Activated naive CD8-positive, alpha-beta T cell treated with anti-CD3 and anti-CD28 coated beads, Interleukin-2, amount 50 U/mL, for 16 hours (primary cell): ENCODE data around the gene RPH3AL.
"Not testable (repeated sequence)": the region's sequence is repeated elsewhere in the genome, so short reads cannot be mapped to it uniquely, and the experiment has no call there.

Source experiments
- DNase-seq: peaks from one replicate; pipeline ENCODE4 v3.0.0-alpha.2; 2020; ENCODE audit warnings: low read depth, low spot score

Gene RPH3AL

GRCh38 chr17:320139-320538 lies 32.5 kb downstream of the RPH3AL start:
- no peak for DNase-seq

DNA sequence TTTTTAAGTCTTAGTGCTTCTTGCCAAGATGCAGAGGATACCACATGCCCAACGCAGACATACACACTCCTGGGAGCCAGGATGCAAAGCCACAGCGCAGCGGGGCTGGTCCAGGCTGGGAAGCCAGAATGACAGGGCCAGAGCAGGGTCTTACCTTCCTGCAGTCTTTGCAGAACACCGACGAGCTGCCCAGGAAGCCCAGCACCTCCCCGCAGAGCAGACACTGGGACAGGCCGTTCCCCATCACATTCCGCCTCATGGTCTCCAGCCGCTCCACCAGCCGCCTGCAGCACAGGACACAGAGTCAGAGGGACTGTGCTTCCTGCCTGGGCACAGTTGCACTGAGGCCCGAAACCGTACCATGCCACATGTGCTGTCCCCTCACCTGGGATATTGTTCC lies 33.3 kb downstream of the RPH3AL start:
- no peak for DNase-seq

DNA sequence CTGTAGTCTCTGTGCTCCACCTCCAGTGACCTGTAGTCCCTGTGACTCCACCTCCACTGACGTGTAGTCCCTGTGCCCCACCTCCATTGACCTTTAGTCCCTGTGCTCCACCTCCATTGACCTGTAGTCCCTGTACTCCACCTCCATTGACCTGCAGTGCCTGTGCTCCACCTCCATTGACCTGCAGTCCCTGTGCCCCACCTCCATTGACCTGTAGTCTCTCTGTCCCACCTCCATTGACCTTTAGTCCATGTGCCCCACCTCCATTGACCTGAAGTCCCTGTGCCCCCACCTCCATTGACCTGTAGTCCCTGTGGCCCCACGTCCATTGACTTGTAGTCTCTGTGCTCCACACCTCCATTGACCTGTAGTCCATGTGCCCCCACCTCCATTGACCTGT lies 35.5 kb downstream of the RPH3AL start:
- not testable (repeated sequence) for DNase-seq

DNA sequence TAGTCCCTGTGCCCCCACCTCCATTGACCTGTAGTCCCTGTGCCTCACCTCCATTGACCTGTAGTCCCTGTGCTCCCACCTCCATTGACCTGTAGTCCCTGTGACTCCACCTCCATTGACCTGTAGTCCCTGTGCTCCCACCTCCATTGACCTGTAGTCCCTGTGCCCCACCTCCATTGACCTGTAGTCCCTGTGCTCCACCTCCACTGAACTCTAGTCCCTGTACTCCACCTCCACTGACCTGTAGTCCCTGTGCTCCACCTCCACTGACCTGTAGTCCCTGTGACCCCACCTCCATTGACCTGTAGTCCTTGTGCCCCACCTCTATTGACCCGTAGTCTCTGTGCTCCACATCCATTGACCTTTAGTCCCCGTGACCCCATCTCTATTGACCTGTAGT lies 37.2 kb downstream of the RPH3AL start:
- not testable (repeated sequence) for DNase-seq

- not testable (repeated sequence) for DNase-seq
Measured at GRCh38 chr17:314614-314944, 38.0 kb downstream of the RPH3AL start.

GRCh38 chr17:313911-314613 lies 38.5 kb downstream of the RPH3AL start:
- no peak for DNase-seq

DNA sequence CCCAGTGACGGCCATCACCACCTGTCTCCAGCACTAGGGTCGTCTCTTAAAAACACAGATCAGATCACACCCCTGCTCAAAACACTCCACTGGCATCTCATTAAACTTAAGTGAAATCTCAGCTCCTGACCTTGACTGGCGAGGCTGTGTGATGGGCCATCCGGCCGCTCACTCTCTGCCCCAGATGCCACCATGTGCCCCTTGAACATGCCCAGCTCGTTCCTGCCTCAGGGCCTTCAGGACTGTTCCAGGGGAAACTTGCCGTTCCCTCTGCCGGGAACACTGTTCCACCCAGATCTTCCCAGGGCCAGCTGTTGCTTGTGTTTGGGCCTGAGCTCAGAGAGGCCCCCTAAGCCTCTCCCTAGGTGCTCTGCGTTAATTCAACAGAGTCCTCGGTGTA lies 39.4 kb downstream of the RPH3AL start:
- DNase-seq = no peak

GRCh38 chr17:312476-313148 lies 40.0 kb downstream of the RPH3AL start:
- no peak for DNase-seq

DNA sequence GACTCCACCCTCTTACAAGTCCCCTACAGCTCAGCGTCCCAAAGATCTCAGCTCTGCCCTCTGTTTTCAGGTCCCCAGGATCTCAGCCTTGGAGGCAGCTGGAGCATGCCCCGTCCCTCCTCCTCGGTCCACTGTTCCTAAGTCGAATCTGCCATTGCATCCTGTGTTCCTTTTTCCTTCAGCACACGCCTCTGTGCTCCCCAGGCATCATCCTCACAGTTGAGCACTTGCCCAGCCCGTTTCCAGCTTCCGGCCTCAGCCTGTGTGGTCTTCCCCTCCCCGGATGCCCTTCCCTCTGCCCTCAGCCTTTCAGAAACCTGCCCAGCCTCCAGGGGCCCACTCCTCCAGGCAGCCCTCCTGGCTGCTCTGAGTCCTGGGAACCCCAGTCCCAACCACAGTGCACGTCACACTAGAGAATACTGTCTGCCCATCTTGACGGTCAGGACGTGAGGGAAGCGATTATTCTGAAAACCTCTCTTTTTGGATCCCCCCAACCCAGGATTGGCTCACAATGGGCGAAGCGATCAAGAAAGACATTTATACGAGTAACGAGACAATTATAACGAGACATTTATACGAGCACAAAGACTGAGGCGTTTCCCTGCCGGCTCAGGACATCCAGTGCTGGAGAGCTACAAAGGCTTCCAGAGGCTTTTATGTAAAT lies 41.4 kb downstream of the RPH3AL start:
- no peak for DNase-seq

- no peak for DNase-seq
Measured at GRCh38 chr17:310111-311010, 42.2 kb downstream of the RPH3AL start.

DNA sequence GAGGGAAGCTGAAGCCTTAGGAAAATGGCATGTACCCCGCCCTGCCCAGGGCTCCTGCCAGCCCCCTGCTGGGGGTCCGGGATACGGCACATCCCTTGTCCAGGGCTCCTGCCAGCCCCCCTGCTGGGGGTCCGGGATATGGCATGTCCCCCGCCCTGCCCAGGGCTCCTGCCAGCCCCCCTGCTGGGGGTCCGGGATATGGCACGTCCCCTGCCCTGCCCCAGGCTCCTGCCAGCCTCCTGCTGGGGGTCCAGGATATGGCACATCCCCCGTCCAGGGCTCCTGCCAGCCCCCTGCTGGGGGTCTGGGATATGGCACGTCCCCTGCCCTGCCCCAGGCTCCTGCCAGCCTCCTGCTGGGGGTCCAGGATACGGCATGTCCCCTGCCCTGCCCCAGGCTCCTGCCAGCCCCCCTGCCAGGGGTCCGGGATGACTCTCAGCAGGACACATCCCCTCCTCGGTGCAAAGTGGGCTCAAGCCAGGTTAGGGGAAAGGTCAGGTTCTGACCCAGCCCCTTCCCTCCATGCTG lies 43.2 kb downstream of the RPH3AL start:
- DNase-seq = no peak

- no peak for DNase-seq
Measured at GRCh38 chr17:307741-308507, 44.7 kb downstream of the RPH3AL start.

DNA sequence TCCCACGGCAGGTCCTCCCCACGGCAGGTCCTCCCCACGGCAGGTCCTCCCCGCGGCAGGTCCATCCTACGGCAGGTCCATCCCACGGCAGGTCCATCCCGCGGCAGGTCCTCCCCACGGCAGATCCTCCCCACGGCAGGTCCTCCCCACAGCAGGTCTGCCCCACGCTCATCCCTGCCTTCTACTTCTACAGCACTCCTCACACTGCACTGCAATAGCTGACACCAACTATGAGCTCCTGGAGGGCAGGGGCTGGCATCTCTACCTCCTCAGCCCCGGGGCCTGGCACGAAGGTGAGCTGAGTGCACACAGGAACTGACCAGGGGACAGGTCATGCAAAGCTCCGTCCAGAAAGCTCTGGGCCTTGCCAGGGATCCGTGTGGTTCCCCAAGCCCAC lies 45.3 kb downstream of the RPH3AL start:
- no peak for DNase-seq

DNA sequence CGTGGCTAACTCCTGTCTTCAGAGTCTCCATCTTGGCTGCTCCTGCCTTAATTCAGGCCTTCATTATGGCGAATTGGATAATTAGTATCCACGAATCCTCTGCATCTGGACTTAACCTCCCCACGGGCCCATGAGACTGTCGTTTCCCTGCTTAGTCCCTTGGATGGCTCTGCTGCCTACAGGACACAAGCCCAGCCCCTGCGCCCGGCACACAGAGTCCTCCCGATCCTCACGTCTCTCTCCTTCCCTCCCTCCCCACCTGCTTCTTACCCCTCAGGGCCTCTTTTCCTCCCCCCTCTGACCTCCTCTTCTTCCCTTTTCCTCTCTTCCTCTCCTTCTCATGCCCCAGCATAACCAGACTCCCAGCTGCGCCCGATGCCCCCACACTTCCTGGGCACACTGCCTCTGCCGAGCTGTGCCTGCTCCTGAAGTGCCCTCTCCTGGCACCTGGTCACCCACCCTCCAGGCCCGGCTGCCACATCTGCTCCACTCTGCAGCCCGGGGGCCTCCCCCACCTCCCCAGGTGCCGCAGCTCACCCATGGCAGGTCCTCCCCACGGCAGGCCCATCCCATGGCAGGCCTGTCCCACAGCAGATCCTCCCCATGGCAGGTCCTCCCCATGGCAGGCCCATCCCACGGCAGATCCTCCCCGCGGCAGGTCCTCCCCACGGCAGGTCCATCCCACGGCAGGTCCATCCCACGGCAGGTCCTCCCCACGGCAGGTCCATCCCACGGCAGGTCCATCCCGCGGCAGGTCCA lies 45.9 kb downstream of the RPH3AL start:
- DNase-seq = no peak

- DNase-seq = no peak
Measured at GRCh38 chr17:306116-306515, 46.5 kb downstream of the RPH3AL start.

DNA sequence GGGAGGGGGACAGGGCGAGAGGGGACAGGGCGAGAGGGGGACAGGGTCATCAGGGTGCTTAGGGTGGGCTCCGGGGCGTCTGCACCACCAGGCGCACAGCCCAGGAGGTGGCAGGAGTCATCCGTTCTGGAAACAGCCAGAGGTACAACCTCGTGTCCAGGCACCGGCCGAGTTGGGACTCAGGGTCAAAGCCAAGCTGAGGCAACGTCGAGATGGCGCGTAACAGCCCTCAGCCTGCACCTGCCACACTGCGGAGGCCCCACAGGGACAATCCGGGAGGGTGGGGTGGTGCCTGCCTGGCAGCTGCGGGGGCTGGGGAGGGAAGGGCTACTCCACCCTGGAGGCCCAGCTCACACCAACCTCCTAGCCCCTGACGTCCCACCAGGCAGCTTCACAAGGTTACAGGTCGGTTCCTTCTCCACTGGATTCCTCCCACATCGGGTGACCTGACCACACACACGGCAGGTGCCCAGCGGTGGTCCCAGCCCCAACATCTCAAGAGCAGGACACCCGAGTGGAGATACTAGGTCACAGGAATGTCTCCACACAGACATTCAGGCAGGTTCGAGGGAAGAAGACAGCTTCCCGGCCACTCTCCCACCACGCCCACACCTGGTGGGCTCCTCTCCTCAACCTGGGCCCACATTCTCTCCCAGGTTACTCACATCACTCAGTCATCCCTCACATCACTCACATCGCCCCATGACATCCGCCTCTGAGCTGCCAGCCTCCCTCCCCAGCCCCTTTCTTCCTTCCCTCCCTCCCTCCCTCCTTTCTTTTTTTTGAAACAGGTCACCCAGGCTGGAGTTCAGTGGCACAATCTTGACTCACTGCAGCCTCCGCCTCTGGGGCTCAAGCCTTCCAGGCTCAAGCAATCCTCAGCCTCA lies 47.3 kb downstream of the RPH3AL start:
- no peak for DNase-seq

DNA sequence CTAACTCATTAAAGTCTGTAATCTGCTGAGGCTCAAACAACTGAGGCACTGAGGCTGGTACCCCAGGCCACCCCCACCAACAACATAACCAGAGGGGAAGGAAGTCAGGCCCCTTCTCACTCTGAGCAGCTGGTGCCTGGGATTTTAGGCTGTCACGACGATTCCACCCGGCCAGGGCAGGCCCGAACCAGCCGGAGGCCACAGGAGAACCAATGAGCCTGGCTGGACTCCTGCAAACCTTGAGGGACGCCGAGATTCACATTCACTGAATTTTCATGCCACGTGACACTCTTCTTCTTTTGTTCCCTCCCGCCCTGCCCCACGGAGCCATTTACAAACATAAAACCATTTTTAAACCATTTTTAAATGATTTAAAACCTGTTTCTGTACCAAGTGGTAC lies 48.1 kb downstream of the RPH3AL start:
- no peak for DNase-seq

DNA sequence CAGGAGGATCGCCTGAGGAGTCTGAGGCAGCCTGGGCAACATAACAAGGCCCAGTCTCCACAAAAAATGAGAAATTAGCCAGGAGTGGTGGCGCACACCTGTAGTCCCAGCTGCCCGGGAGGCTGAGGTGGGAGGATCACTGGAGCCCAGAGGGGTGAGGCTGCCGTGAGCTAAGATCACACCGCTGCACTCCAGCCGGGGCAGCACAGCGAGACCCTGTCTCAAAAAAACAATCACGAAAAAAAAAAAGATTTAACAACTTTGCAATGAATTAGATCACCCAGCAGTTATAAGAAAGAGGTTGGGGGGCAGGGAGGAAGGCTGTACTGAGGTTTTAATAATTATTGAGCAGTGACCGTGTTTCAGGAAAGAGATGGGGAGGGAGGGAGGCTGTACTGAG lies 49.4 kb downstream of the RPH3AL start:
- no peak for DNase-seq

- no peak for DNase-seq
Measured at GRCh38 chr17:302300-302698, 50.3 kb downstream of the RPH3AL start.
